Measurements from ENCODE around the gene FCHSD2.
"Not testable (repeated sequence)": the region's sequence is repeated elsewhere in the genome, so short reads cannot be mapped to it uniquely, and the experiment has no call there.

FCHSD2 gene

DNA sequence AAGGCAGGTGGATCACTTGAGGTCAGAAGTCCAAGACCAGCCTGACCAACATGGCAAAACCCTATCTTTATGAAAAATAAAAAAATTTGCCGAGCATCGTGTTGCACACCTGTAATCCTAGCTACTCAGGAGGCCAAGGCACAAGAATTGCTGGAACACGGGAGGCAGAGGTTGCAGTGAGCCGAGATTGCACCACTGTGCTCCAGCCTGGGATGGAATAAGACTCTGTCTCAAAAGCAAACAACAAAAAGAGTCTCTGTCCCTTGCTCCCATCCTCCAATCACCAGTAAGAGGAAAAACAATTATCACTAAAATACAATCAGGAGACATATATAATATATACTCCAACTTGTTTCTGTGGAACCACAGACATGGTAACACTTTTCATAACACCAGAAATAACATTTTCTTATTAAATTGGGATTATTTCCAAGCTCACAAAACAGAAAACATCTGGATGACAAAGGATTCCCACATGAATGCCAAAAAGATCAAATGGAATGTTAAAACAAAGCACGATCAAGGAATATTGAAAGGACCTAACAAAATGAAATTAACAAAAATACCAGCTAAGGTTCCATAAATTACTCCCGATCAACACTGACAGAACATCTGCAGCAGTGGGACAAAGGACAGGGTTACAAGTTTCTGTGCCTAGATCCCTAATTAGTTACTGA, 15.2 kb downstream of the FCHSD2 start:
- DNase-seq: no peak

GRCh38 chr11:73124800-73125199, 17.3 kb downstream of the FCHSD2 start:
- DNase-seq: no peak

GRCh38 chr11:73123892-73124291, 18.2 kb downstream of the FCHSD2 start:
- not testable (repeated sequence) for DNase-seq

DNA sequence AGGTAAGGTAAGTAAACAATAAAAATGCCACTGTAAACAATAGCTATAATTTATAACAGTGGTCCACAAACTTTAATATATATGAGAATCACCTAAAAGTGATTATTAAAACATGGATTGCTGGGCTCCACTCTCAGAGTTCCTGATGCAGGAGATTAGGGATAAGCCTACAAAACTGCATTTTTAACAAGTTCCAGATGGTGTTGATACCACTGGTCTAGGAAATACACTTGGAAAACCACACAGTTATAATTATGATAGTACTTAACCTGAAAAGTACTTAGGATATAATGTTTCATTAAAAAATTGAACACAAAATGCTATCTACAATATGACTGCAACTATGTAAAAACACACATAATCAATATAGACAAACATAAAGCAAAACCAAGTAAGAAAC, 20.4 kb downstream of the FCHSD2 start:
- DNase-seq: no peak

GRCh38 chr11:73117071-73117470, 25.0 kb downstream of the FCHSD2 start:
- DNase-seq: no peak

DNA sequence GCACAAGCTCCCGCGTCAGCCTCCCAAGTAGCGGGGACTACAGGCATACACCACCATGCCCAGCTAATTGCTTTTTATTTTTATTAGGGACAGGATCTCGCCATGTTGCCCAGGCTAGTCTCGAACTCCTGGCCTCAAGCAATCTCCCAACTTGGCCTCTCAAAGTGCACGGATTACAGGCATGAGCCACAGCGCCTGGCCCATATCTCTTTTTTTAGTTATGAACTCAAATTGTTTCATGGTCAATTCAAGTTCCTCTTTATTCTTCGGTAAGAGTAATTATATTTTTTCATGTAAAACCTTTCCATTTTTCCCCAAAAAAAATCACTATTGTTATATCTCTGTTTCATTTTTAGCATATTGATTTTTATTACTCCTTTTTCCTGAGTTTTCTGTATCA, 25.5 kb downstream of the FCHSD2 start:
- DNase-seq: no peak

DNA sequence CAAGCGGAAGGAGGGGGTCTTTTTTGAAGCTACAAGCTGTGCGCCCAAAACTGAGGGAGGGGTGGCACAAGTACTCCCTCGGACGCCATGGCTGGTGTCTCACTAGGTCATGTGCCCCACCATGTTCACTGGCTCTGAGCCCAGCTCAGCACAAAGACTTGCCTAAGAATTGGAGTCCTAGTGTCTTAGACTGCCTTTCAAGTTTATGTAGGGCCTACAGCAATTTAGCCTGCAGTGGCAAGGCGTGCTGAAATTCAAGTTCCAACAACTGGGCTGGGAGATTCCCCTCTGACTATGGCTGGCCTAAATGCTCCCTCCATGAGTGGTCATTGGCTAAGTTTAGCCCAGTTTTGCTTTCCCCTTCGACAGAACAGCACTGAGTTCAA, 27.3 kb downstream of the FCHSD2 start:
- no peak for DNase-seq

- DNase-seq: no peak
Measured at GRCh38 chr11:73114110-73114834, 27.8 kb downstream of the FCHSD2 start.

DNA sequence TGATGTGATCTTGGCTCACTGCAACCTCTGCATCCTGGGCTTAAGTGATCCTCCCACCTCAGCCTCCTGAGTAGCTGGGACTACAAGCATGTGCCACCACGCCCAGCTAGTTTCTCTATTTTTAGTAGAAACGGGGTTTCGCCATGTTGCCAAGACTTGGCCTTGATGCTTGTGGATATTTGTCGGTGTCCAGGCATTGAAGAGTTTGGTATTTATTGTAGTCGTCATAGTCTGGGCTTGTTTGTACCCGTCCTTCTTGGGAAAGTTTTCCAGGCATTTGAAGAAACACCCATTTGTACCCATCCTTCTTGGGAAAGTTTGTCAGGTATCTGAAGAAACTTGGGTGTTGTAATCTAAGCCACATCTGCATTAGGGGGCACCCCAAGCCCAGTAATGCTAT, 28.7 kb downstream of the FCHSD2 start:
- no peak for DNase-seq

- DNase-seq: no peak
Measured at GRCh38 chr11:73107597-73107996, 34.5 kb downstream of the FCHSD2 start.

- DNase-seq: no peak
Measured at GRCh38 chr11:73106347-73106746, 35.8 kb downstream of the FCHSD2 start.

DNA sequence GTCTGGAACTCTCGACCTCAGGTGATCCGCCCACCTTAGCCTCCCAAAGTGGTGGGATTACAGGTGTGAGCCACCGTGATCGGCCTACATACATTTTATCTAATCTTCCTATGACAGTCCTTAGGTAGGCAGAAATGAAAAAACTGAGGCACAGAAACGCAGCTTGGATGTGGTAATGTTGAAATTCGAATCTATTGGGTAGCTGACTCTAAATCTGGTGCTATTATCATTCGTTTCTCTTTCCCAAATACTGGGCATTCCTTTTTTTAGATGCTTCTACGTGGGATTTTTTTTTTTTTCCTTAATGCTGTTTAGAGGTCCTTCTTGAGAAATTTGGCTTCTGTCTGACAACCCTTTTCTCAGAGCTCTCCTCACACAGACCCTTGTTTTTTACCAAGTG, 41.5 kb downstream of the FCHSD2 start:
- no peak for DNase-seq

DNA sequence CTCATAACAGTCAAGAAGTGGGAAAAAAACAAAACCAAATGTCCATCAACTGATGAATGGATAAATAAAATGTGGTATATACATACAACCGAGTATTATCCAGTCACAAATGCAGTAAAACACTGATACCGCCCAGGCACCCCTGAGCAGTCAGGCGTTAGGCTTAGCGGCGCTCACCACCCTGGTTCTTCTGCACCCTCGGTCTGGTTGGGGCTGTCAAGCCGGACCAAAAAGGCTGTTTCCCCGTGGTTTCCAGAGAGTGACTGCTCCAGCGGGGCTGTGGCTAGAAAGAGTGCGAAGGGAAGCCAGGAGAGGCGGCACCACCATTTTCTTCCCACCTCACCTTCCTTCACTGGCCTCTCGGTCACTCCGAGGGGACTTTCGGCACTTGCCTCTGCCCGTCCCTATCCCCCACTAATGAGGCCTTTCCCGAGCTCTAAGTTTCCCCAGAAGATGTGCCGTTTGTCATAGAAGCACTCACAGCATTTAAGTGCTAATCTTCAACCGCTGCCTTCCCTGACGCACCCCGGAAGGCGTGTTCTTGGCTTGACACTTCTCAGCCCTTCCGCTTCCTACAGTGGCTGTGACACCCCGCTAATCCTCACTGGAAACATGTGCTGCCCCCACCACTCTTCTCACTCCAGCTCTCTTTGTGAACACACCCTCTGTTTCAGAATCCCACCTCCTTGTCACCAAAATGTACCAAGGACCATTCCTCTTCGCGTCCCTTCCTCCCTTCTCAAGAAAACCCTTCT, 42.4 kb downstream of the FCHSD2 start:
- DNase-seq: no peak

DNA sequence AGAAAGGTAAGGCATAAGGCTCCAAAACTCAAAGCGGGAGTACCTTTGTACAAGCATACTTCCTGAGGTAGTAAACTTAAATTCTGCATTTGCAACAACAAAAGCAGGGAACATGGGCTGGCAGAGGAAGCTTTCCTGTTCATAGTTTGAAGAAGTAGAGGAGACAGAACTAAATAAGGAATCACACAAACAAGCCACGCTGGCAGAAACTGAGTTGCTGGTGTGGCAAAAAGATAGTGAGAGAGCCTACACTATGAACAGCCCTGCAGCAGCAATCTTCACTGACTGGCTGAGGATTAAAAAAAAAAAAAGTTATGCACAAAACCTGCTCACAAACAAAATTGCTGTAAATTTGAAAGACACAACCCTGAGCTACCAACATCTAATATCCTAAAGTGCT, 46.5 kb downstream of the FCHSD2 start:
- DNase-seq: peak in 13 of 58 donors; percentile 1 to 59 (median 18)

- DNase-seq: no peak
Measured at GRCh38 chr11:73091521-73092305, 50.4 kb downstream of the FCHSD2 start.

- no peak for DNase-seq
Measured at GRCh38 chr11:73087730-73088129, 54.4 kb downstream of the FCHSD2 start.

DNA sequence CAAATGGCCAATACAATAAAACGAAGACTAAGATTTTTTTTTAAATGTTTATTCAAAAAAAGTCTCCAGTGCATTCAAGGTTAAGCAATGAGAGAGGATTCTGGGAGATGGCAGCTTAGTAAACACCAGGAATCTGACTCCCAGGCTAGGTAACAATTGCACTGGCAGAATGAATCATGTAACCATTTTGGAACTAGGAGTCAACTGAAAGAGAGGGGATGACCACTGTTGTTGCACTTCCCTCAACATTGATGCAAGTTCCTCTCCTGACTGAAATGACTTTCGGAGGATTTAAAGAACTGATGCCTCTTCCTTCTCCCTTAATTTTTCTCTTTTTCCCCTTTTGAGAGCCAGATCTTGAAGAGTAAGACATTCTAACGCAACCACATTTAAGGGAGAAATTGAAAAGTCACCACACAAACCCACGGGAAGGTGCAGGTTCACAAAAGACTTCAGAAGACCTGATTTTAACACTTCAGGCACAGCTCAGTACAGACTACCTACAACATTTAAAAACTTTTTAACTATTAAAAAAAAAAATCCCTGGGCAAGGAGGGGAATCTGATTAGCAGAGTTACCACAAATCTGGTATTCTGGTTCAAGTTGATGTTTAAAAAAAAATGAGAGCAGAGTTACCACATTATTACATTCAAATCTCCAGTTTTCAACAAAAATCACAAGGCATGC, 56.8 kb downstream of the FCHSD2 start:
- DNase-seq: peak in 1 of 58 donors; percentile 47

DNA sequence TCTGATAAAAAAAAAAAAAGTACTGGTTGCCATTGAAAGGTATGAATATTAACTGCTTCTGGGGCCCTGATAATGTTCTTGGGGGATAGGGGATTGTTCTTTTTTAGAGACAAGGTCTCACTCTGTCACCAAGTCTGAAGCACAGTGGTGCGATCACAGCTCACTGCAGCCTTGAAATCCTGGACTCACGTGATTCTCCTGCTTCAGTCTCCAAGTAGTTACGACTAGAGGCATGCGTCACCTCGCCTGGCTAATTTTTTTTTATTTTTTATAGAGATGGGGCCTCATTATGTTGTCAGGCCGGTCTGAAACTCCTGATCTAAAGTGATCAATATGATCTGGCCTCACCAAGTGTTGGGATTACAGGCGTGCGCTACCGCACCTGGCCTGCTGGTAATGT, 63.5 kb downstream of the FCHSD2 start:
- DNase-seq: no peak

- DNase-seq: no peak
Measured at GRCh38 chr11:73077454-73077853, 64.7 kb downstream of the FCHSD2 start.

DNA sequence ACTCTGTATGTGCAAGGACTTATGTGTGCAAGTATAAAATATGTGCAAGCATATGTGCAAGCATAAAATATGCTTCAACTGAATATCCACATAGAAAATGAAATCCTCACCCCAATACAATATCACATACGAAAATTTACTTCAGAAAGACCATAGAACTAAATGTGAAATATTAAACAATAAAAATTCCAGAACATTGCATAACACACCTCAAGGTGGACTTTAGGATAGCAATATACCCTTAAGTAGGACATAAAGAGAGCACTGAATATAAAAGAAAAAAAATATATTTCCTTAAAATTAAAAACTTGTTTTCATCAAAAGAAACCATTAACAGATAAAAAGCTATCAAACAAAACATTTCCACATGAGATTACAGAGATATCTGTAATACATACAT, 67.8 kb downstream of the FCHSD2 start:
- DNase-seq: no peak

DNA sequence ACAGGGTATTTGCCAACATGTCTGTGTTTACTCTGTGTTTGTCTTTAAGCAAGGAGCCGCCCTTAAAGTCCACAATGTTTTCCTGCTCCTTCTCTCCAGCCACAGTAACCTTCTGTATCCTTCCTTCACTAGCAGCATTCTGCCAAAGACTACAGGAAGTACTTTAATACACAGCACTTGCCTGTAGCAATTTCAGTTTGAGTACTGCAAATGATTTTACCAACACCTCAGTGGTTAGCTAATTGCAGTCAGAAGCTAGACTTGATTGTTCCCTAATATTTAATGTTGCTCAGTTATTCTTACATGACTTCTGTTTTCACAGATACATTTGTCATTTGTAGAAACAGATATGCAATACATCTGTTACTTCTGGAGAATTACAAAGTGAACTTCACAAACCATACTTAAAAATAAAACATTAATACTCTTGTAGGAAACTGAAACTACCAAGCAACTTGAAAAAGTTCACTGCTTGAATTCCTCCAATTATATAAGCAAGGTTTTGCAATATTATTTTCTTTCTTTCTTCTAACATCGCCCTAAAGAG, 69.1 kb downstream of the FCHSD2 start:
- DNase-seq: no peak
